ENCODE results near the gene LEP. TPM values are rescaled to one million over a fixed set of nuclear protein-coding genes. Genes with fewer than 3 reads are reported as not detected.
"Not testable (repeated sequence)": the region's sequence is repeated elsewhere in the genome, so short reads cannot be mapped to it uniquely, and the experiment has no call there.

LEP gene
- total RNA-seq, 1 donor from 2014 or later, result 7.4 TPM

GRCh38 chr7:128287556-128287955 lies 46.5 kb downstream of the LEP start:
- Histone ChIP-seq H3K4me3 (no peak overlapping the region), H3K27ac (no peak overlapping the region), H3K36me3 (no peaks in the 10 kb centered on the region), H3K4me1 (no peaks in the 10 kb centered on the region), H3K27me3 (no peaks in the 10 kb centered on the region), H3K9me3 (no peaks in the 10 kb centered on the region)
- intact Hi-C loops (cut with DNase I), result no loop called here
- TF ChIP-seq POLR2AphosphoS5 (IDR thresholded peaks at IDR 0.05; ENCODE audit: insufficient read depth in 1 of 2, low read depth in 1 of 2) (no peak), POLR2A (IDR thresholded peaks at IDR 0.05) (no peak), CTCF (IDR thresholded peaks at IDR 0.05) (no peak)
- DNase-seq (ENCODE audit: extremely low spot score in 2 of 2), result no peak

GRCh38 chr7:128298004-128298403 lies 56.9 kb downstream of the LEP start:
- intact Hi-C loops (cut with DNase I); H3K36me3 ChIP-seq; H3K27ac ChIP-seq; H3K9me3 ChIP-seq; H3K4me3 ChIP-seq; H3K27me3 ChIP-seq; H3K4me1 ChIP-seq; DNase-seq (ENCODE audit: extremely low spot score in 2 of 2): not testable (repeated sequence)

GRCh38 chr7:128299109-128299607 lies 58.1 kb downstream of the LEP start:
- no peaks in the 10 kb centered on the region for H3K27me3 ChIP-seq
- intact Hi-C loops (cut with DNase I), result no loop called here
- TF ChIP-seq POLR2A (IDR thresholded peaks at IDR 0.05) (no peak), CTCF (IDR thresholded peaks at IDR 0.05) (no peak), POLR2AphosphoS5 (IDR thresholded peaks at IDR 0.05; ENCODE audit: insufficient read depth in 1 of 2, low read depth in 1 of 2) (no peak)
- no peaks in the 10 kb centered on the region for H3K9me3 ChIP-seq
- H3K4me1 ChIP-seq, result no peaks in the 10 kb centered on the region
- no peak for DNase-seq (ENCODE audit: extremely low spot score in 2 of 2)
- H3K4me3 ChIP-seq, result no peak overlapping the region
- H3K36me3 ChIP-seq, result no peaks in the 10 kb centered on the region
- H3K27ac ChIP-seq, result no peak overlapping the region

- H3K36me3 ChIP-seq, result peaks cover 0 to 15% of the 10 kb centered on the region in 2 donors
- no peak for DNase-seq (ENCODE audit: extremely low spot score in 2 of 2)
- no peaks in the 10 kb centered on the region for H3K27me3 ChIP-seq
- no peaks in the 10 kb centered on the region for H3K9me3 ChIP-seq
- no peak overlapping the region for H3K4me3 ChIP-seq
- H3K27ac ChIP-seq, result no peak overlapping the region
- no peaks in the 10 kb centered on the region for H3K4me1 ChIP-seq
- TF ChIP-seq CTCF (IDR thresholded peaks at IDR 0.05) (no peak), POLR2AphosphoS5 (IDR thresholded peaks at IDR 0.05; ENCODE audit: insufficient read depth in 1 of 2, low read depth in 1 of 2) (no peak), POLR2A (IDR thresholded peaks at IDR 0.05) (no peak)
- intact Hi-C loops (cut with DNase I), result no loop called here
These were observed 61.1 kb downstream of the LEP start for GRCh38 chr7:128302139-128302538.

GRCh38 chr7:128303133-128303532 lies 62.1 kb downstream of the LEP start:
- intact Hi-C loops (cut with DNase I), result no loop called here
- no peak for DNase-seq (ENCODE audit: extremely low spot score in 2 of 2)
- Histone ChIP-seq H3K9me3 (no peaks in the 10 kb centered on the region), H3K36me3 (peaks cover 0 to 25% of the 10 kb centered on the region in 2 donors), H3K4me1 (no peaks in the 10 kb centered on the region), H3K4me3 (no peak overlapping the region), H3K27ac (no peak overlapping the region), H3K27me3 (no peaks in the 10 kb centered on the region)
- TF ChIP-seq POLR2A (IDR thresholded peaks at IDR 0.05) (no peak), CTCF (IDR thresholded peaks at IDR 0.05) (no peak), POLR2AphosphoS5 (IDR thresholded peaks at IDR 0.05; ENCODE audit: insufficient read depth in 1 of 2, low read depth in 1 of 2) (no peak)
